Activated T-cell treated with anti-CD3 and anti-CD28 coated beads, Interleukin-2, amount 50 U/mL, for 24 hours (primary cell): Measurements from ENCODE around the gene YEATS2.
"Not testable (repeated sequence)": the region's sequence is repeated elsewhere in the genome, so short reads cannot be mapped to it uniquely, and the experiment has no call there.

Experiments
- DNase-seq: peaks from one replicate; pipeline ENCODE4 v3.0.0-alpha.2; 2020
- H3K27ac Mint-ChIP-seq: 2 replicates; pipeline ENCODE4 v1.8.0; 2020; ENCODE audit warnings: mild to moderate bottlenecking, mixed read lengths
- H3K27me3 Mint-ChIP-seq: 2 replicates; pipeline ENCODE4 v1.8.0; 2020; ENCODE audit warnings: mixed read lengths
- H3K36me3 Mint-ChIP-seq: 2 replicates; pipeline ENCODE4 v1.8.0; 2020; ENCODE audit warnings: low read depth, mixed read lengths
- H3K4me1 Mint-ChIP-seq: 2 replicates; pipeline ENCODE4 v1.8.0; 2020; ENCODE audit warnings: low read depth, mixed read lengths
- H3K4me3 Mint-ChIP-seq: 2 replicates; pipeline ENCODE4 v1.8.0; 2020; ENCODE audit warnings: mild to moderate bottlenecking, moderate library complexity, mixed read lengths
- H3K9me3 Mint-ChIP-seq: 2 replicates; pipeline ENCODE4 v1.8.0; 2020; ENCODE audit warnings: mixed read lengths

The YEATS2 gene

DNA sequence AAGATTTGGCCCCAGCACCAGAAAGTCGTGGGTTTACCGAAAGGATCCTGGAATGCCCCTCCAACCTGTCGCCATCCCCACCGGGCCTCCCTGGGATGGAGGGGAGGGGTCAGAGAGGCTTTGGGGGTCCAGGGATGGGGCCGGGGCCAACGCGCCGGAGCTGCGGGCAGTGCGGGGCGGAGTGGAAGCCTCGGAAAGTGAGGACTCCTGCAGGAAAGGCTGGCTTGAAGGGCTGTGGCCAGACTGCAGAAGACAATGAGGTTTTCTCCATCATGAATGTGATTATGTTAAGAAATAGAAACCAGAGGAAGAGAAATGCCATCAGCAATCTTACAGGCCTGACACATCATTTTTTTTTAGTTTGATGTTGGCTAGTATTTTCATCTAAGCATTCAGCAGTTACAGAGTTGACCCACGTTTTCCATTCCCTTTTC is 738 bp downstream of the YEATS2 start:
- peak overlapping the region; percentile 96 for H3K27ac Mint-ChIP-seq
- no peaks in the 10 kb centered on the region for H3K27me3 Mint-ChIP-seq
- H3K4me3 Mint-ChIP-seq = peak overlapping the region; percentile 82
- peaks cover 45% of the 10 kb centered on the region for H3K36me3 Mint-ChIP-seq
- no peak for DNase-seq
- no peaks in the 10 kb centered on the region for H3K9me3 Mint-ChIP-seq
- H3K4me1 Mint-ChIP-seq = peaks cover 43% of the 10 kb centered on the region

DNA sequence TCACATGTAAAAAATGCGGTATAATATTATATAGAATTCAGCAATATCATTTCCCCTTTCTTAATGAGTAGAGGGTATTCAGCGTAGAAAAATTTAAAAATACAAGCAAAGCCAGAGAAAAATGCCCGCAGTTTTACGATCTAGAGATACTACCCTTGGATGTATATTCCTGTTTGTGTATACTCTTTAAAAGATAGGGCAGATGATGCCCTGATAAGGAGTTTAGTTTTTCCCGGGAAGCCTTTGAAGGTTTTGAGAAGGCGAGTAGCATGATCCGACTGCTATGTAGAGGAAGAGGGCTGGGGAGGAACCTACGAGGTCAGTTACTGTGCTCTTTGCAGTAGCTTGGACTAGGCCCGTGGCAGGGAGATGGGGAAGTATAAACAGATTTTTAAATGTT is 1.2 kb downstream of the YEATS2 start:
- Mint-ChIP-seq H3K4me3 (peak overlapping the region; percentile 82), H3K27ac (peak overlapping the region; percentile 96), H3K27me3 (no peaks in the 10 kb centered on the region), H3K36me3 (peaks cover 45% of the 10 kb centered on the region), H3K4me1 (peaks cover 47% of the 10 kb centered on the region), H3K9me3 (no peaks in the 10 kb centered on the region)
- DNase-seq = no peak

DNA sequence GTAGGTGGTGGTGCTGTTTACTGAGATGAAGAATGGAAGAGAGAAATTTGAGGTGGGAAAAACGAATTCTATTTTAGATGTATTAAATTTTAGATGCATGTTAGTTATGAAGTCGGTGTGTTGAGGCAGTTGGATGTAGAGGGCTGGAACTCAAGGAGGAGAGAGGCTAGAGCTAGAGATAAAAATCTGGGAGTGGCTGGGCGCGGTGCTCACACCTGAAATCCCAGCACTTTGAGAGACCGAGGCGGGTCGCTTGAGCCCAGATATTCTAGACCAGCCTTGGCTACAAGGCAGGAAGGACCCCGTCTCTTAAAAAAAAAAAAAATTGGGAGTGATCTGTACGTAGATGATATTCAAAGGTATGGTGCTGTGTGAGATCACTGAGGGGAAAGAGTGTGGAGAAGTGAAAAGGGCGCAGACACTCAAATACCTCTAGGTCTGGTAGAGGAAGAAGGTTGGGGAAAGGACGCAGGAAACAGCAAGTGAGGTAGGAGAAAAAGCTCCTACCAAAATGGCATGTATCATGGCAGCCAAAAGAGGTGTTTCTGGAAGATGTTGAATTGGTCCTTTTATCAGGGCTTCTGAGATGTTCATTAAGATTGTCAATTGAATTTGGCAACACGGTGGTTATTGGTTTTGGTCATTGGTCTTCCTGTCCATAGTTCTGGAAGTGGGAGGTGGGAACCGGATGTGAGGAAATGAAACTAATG is 1.8 kb downstream of the YEATS2 start:
- Mint-ChIP-seq H3K9me3 (no peaks in the 10 kb centered on the region), H3K27ac (peak overlapping the region; percentile 96), H3K4me3 (peak overlapping the region; percentile 82), H3K27me3 (no peaks in the 10 kb centered on the region), H3K4me1 (peaks cover 50% of the 10 kb centered on the region), H3K36me3 (peaks cover 49% of the 10 kb centered on the region)
- no peak for DNase-seq

DNA sequence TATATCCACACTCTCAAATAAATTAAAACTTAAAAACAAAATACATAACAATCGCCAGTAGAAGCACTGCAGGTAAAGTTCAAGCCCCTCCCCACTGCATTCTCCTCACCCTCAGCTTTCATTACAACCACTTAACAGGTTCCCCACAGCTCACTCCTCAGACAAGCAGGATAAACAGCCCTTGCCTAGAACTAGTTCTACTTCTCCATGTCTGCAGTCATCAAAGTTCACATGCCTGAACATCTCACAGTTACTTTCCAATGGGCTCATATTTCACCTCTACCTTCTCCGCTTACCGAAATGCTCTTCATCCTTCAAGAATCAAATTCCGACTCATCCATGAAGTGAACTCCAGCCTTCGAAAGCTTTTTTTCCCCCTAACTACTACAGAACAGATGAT is 4.1 kb downstream of the YEATS2 start:
- H3K4me1 Mint-ChIP-seq = peaks cover 56% of the 10 kb centered on the region
- no peak for DNase-seq
- H3K27ac Mint-ChIP-seq = no peak overlapping the region
- no peaks in the 10 kb centered on the region for H3K27me3 Mint-ChIP-seq
- H3K4me3 Mint-ChIP-seq = no peak overlapping the region
- H3K36me3 Mint-ChIP-seq = peaks cover 58% of the 10 kb centered on the region
- no peaks in the 10 kb centered on the region for H3K9me3 Mint-ChIP-seq

DNA sequence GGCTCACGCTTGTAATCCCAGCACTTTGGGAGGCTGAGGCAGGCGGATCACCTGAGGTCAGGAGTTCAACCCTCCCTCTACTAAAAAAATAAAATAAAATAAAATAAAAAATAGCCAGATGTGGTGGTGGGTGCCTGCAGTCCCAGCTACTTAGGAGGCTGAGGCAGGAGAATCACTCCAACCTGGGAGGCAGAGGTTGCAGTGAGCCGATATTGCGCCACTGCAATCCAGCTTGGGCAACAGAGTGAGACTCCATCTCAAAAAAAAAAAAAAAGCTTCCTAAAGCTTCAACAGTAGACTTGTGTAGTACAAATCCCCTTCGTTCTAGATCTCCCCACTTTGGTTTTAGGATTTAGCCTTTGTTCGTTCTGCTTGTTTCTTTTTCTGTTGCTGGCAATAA is 6.3 kb downstream of the YEATS2 start:
- H3K4me1 Mint-ChIP-seq = peaks cover 54% of the 10 kb centered on the region
- H3K36me3 Mint-ChIP-seq = peaks cover 56% of the 10 kb centered on the region
- not testable (repeated sequence) for H3K27me3 Mint-ChIP-seq, H3K9me3 Mint-ChIP-seq, DNase-seq, H3K27ac Mint-ChIP-seq, H3K4me3 Mint-ChIP-seq

DNA sequence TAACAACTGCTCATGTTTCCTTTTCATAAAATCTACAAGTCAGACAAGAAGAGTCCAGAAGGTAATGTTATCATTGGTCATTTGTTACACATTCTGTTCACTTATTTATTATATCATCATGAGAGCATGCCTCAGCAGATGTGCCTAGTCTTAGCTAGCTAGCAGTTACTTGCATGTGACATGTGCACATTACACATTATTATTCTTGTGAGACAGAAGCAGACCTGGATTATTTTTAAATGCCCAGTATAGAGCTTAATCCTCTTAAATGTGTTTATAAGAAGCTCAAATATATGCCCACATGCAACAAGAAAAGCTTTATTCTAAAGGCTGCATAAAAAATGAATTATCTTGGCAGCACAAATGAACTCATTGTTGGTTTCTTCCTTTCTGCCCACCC is 12.6 kb downstream of the YEATS2 start:
- H3K9me3 Mint-ChIP-seq = no peaks in the 10 kb centered on the region
- peaks cover 36% of the 10 kb centered on the region for H3K36me3 Mint-ChIP-seq
- no peak overlapping the region for H3K27ac Mint-ChIP-seq
- DNase-seq = no peak
- H3K4me1 Mint-ChIP-seq = peaks cover 21% of the 10 kb centered on the region
- H3K27me3 Mint-ChIP-seq = no peaks in the 10 kb centered on the region
- H3K4me3 Mint-ChIP-seq = no peak overlapping the region

DNA sequence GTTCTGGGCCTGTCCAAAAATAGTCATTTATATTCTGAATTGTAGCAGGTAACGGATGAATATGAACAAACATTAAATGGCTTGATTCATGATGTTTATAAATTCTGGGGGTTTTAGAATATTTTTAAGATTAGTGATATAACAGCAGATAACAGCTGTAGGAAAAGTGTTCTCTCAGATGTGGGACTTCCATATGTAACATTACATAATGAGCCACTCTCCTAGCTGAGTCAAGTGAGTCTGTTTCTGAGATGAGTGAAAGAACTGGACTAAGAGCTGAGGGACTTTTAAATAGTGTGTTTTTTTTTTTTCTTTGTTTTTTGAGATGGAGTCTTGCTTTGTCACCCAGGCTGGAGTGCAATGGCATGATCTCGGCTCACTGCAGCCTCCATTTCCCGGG is 13.9 kb downstream of the YEATS2 start:
- Mint-ChIP-seq H3K4me3 (no peak overlapping the region), H3K36me3 (peaks cover 38% of the 10 kb centered on the region), H3K9me3 (no peaks in the 10 kb centered on the region), H3K27ac (no peak overlapping the region), H3K27me3 (no peaks in the 10 kb centered on the region), H3K4me1 (peaks cover 14% of the 10 kb centered on the region)
- no peak for DNase-seq

DNA sequence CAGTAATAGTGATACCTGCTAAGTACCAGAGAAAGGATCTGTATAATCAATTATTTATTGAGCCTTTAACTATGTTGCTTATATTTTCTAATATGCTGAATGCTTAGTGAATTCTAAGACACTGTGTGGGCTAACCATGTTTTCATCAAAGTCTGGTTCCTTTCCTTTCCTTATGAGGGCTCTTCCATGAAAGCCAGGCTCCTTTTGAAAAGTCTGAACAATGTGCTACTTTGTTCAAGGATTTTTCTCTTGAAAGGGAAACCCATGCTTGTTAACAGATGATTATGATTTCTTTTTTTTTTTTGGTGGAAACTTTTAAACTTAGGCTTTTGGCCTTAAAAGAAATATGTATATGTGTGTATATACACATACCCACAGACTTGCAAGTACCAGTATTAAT is 17.0 kb downstream of the YEATS2 start:
- Mint-ChIP-seq H3K36me3 (peaks cover 62% of the 10 kb centered on the region), H3K4me3 (no peak overlapping the region)

DNA sequence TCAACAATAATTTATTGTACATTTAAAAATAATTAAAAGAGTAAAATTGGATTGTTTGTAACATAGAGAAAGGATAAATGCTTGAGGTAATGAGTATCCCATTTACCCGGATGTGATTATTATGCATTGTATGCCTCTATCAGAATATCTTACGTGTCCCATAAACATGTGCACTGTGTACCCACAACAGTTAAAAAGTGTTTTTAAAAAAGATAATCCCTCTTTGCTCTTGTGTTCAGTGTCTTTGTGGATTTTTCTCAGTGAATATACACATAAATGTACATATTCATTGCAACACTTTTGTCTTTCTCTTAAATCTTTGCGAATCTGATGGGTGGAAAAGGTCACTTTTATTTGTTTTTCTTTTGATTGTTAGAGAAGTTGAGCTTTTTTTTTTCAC is 20.4 kb downstream of the YEATS2 start:
- no peak overlapping the region for H3K27ac Mint-ChIP-seq
- peaks cover 75% of the 10 kb centered on the region for H3K36me3 Mint-ChIP-seq
- no peak for DNase-seq
- no peaks in the 10 kb centered on the region for H3K4me1 Mint-ChIP-seq
- no peak overlapping the region for H3K4me3 Mint-ChIP-seq
- no peaks in the 10 kb centered on the region for H3K9me3 Mint-ChIP-seq
- no peaks in the 10 kb centered on the region for H3K27me3 Mint-ChIP-seq

More for the DNA sequence above, 17.0 kb downstream of the YEATS2 start:
- Mint-ChIP-seq H3K27ac (no peak overlapping the region), H3K27me3 (no peaks in the 10 kb centered on the region), H3K9me3 (no peaks in the 10 kb centered on the region), H3K4me1 (peaks cover 11% of the 10 kb centered on the region)
- no peak for DNase-seq

DNA sequence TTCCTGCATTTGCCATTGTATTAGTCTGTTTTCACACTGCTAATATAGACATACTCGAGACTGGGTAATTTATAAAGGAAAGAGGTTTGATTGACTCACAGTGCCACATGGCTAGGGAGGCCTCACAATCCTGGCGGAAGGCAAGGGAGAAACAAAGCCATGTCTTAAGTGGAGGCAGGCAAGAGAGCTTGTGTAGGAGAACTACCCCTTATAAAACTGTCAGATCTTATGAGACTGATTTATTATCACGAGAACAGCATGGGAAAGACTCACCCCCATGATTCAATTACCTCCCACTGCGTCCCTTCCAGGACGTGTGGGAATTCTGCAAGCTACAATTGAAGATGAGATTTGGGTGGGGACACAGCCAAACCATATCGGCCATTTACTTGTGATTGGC is 27.8 kb downstream of the YEATS2 start:
- no peak overlapping the region for H3K4me3 Mint-ChIP-seq
- H3K27ac Mint-ChIP-seq = no peak overlapping the region
- H3K36me3 Mint-ChIP-seq = peaks cover 94% of the 10 kb centered on the region
- H3K27me3 Mint-ChIP-seq = no peaks in the 10 kb centered on the region
- no peak for DNase-seq
- H3K9me3 Mint-ChIP-seq = no peaks in the 10 kb centered on the region
- no peaks in the 10 kb centered on the region for H3K4me1 Mint-ChIP-seq

DNA sequence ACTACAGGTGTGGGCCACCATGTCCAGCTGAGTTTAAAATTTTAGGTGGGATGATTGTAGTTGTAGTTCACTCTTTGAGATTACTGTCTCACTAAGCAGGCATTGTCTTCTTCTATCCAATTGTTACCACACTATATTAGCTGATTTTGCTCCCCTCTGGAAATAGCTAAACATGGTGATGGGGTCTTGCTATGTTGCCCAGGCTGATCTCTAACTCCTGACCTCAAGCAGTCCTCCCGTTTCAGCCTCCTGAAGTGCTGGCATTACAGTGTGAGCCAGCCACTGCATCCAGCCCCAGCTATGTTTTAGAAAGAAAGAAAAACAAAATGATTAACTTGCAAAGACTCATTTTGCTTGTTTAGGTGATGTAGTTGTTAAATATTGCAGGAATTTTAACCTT is 30.6 kb downstream of the YEATS2 start:
- Mint-ChIP-seq H3K4me1 (no peaks in the 10 kb centered on the region), H3K4me3 (no peak overlapping the region), H3K27me3 (no peaks in the 10 kb centered on the region), H3K36me3 (peaks cover 91% of the 10 kb centered on the region), H3K27ac (no peak overlapping the region), H3K9me3 (no peaks in the 10 kb centered on the region)
- no peak for DNase-seq

DNA sequence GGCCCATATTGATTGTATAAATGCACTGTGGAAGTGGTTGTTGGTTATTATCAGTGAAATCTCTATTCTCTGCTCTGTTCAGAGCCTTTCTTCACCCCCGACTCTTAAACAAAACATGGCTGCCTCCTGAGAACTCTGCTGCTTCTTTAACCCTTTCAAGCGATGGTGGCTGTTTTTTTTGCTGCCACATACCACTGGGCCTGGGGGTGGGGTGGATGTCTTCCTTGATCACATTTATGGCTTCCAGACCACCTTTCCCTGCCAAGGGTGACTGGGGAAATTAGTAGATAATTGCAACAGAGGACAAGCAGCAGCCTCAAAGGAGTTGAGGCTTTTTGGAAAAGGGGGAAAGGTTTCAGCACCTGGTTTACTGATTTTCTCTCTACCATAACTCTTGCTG is 32.8 kb downstream of the YEATS2 start:
- H3K9me3 Mint-ChIP-seq = no peaks in the 10 kb centered on the region
- no peaks in the 10 kb centered on the region for H3K27me3 Mint-ChIP-seq
- H3K36me3 Mint-ChIP-seq = peaks cover 93% of the 10 kb centered on the region
- H3K27ac Mint-ChIP-seq = no peak overlapping the region
- H3K4me1 Mint-ChIP-seq = no peaks in the 10 kb centered on the region
- no peak for DNase-seq
- H3K4me3 Mint-ChIP-seq = no peak overlapping the region

DNA sequence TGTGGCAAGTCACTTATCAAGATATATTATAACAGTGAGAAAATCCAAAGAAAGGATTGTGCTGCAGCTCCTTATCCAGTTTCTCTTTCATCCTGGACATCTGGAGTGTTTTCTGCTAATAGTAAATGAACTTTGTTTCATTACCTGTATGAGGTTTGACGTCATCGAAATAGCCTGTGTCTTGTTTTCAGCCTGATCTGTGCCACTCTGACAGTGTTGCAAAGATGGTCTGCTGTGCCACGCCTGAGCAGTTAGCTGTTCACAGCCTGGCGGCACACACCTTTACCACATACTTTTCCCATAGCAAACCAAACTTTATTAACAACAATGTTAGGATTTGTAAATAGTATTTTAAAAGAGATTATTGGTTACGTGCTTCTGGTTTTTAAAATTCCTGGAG is 34.0 kb downstream of the YEATS2 start:
- H3K4me3 Mint-ChIP-seq = no peak overlapping the region
- H3K27ac Mint-ChIP-seq = no peak overlapping the region
- H3K27me3 Mint-ChIP-seq = no peaks in the 10 kb centered on the region
- peaks cover 92% of the 10 kb centered on the region for H3K36me3 Mint-ChIP-seq
- H3K9me3 Mint-ChIP-seq = no peaks in the 10 kb centered on the region
- H3K4me1 Mint-ChIP-seq = no peaks in the 10 kb centered on the region
- DNase-seq = no peak

DNA sequence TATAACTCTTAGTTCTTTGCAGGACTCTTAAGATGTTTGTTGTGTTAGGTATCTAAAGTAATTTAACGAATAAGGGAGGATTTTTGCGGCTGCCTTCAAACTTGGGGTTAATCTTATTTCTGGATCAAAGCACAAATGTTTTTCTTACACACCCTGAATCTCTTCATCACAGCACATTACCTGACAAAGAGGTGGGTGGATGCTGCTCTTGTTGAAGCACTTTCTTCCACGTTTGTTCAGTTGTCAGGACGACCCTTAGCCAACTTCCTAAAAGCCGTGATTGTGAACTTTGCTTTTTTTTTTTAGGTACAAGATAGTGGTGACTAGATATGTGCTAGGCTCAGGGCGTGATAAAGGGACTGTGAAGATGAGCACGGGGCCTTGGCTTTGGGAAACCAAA is 36.0 kb downstream of the YEATS2 start:
- H3K27me3 Mint-ChIP-seq = no peaks in the 10 kb centered on the region
- no peaks in the 10 kb centered on the region for H3K9me3 Mint-ChIP-seq
- no peak overlapping the region for H3K4me3 Mint-ChIP-seq
- no peak overlapping the region for H3K27ac Mint-ChIP-seq
- H3K36me3 Mint-ChIP-seq = peaks cover 89% of the 10 kb centered on the region
- no peak for DNase-seq
- no peaks in the 10 kb centered on the region for H3K4me1 Mint-ChIP-seq

DNA sequence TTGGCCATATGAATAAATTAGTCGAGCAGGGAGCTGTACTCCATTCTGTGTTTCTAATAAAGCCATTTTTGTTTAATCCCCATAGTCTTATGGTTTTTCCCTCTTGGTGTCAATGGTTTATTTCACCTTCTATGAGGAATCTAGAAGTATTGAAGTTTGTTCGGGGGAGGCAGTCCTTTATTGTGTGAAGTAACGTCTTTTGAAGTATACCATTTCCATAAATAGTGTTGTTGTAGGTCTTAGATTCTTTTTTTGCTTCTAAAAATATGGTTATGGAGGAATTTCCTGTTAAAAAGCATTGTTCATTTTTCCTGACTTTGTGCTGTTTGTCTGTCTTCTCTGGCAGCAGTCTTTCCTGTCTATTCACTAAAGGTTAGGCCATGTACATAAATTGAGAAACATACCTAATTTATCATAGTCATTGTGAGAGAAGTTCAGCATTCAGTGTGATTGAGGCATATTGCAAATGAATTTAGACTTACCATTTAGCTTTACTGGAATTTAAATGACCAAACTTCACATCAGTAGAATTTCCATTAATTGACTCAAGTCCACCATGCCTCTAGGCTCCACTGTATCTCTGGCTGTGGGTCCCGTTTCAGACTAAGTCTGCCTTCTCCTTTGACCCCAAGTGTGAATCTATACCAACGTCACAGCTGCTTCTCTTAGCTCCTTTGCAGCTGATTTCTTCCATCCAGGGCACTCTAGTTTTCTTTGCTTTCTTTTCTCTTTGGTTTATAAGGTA is 37.3 kb downstream of the YEATS2 start:
- Mint-ChIP-seq H3K4me1 (no peaks in the 10 kb centered on the region), H3K27me3 (no peaks in the 10 kb centered on the region), H3K9me3 (no peaks in the 10 kb centered on the region), H3K36me3 (peaks cover 80% of the 10 kb centered on the region), H3K4me3 (no peak overlapping the region), H3K27ac (no peak overlapping the region)
- no peak for DNase-seq
